IPS-15b (cell line): Measurements from ENCODE around the gene PAIP2.

Experiments used
- H3K27me3 ChIP-seq: one replicate; pipeline ENCODE4 v1.6.1; 2013; ENCODE audit warnings: low read length; ENCODE audit not compliant: control insufficient read depth, insufficient read depth
- H3K36me3 ChIP-seq: one replicate; pipeline ENCODE4 v1.6.1; 2013; ENCODE audit warnings: low read length; ENCODE audit not compliant: control insufficient read depth, insufficient read depth
- H3K4me1 ChIP-seq: one replicate; pipeline ENCODE4 v1.6.1; 2013; ENCODE audit warnings: mild to moderate bottlenecking, low read length; ENCODE audit not compliant: control insufficient read depth, insufficient read depth
- H3K4me3 ChIP-seq: one replicate; pipeline ENCODE4 v1.5.1; 2013; ENCODE audit warnings: low read depth, low read length
- H3K9ac ChIP-seq: one replicate; pipeline ENCODE4 v1.6.1; 2013; ENCODE audit warnings: low read depth, mild to moderate bottlenecking, low read length
- H3K9me3 ChIP-seq: one replicate; pipeline ENCODE4 v1.6.1; 2013; ENCODE audit warnings: mild to moderate bottlenecking, low read length; ENCODE audit not compliant: control insufficient read depth, insufficient read depth

Gene PAIP2, protein sequence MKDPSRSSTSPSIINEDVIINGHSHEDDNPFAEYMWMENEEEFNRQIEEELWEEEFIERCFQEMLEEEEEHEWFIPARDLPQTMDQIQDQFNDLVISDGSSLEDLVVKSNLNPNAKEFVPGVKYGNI

DNA sequence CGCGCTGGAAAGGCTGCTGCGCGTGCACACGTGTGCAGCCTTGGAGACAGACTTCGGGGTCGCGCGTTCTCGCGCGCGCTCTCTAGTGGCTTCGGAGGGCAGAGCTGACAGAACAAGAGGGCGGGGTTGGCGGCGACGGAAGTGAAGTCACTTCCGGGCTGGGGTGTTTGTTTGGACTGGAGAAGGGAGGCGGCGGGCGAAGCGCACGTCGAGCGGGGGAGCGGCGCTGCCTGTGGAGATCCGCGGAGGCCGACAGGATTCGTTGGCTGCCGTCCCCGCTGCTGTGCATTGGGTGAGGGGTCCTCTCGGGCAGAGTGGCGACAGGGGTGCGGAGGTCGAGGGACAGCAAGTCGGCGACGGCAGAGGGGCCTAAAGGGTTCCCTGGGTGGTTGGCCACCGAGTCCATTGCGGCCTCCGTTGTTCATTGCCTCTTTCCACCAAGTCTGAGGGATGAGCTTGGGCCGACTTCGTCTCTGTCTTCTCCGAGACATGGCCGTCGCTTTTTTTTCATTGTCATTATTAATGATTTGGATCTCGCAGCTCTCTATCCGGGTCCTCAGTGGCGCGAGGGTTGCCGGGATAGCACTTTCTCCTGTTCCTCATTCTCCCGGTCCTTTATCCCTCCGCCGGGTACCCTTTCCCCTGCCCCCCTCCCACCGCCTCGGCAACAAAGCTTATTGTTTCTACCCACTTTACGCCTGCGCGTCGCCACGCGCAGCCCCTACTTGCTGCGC lies at the start of gene PAIP2:
TSS of gene PAIP2 (plus strand) at position 166 of the 734 bp plus-strand sequence. CDS start 21,931 bp downstream, outside the sequence.
- Histone ChIP-seq H3K4me1 (peaks cover 7% of the 10 kb centered on the region), H3K4me3 (peak within 1 kb of the TSS; percentile 95), H3K27me3 (no peaks in the 10 kb centered on the region), H3K9ac (peak within 1 kb of the TSS; percentile 95), H3K9me3 (no peaks in the 10 kb centered on the region), H3K36me3 (peaks cover 5% of the 10 kb centered on the region)

- peaks cover 17% of the 10 kb centered on the region for H3K4me1 ChIP-seq
- H3K9me3 ChIP-seq: no peaks in the 10 kb centered on the region
- no peaks in the 10 kb centered on the region for H3K27me3 ChIP-seq
- H3K4me3 ChIP-seq: peak overlapping the region; percentile 41
- H3K36me3 ChIP-seq: no peaks in the 10 kb centered on the region
- peak overlapping the region; percentile 42 for H3K9ac ChIP-seq
Observed at GRCh38 chr5:139293202-139293506, 48.5 kb upstream of the PAIP2 start.

- Histone ChIP-seq H3K4me3 (peak within 1 kb of the TSS; percentile 99), H3K4me1 (peaks cover 21% of the 10 kb centered on the region), H3K36me3 (no peaks in the 10 kb centered on the region), H3K27me3 (no peaks in the 10 kb centered on the region), H3K9ac (peak within 1 kb of the TSS; percentile 100), H3K9me3 (no peaks in the 10 kb centered on the region)
Observed at GRCh38 chr5:139293507-139294373, 47.9 kb upstream of the PAIP2 start, which contains the start of gene MATR3. TSS of gene MATR3 (plus strand) at chr5:139293740. CDS start at chr5:139307416, 13,676 bp downstream.

GRCh38 chr5:139294374-139295165 lies 47.1 kb upstream of the PAIP2 start:
- Histone ChIP-seq H3K9ac (peak overlapping the region; percentile 100), H3K27me3 (no peaks in the 10 kb centered on the region), H3K4me3 (peak overlapping the region; percentile 99), H3K4me1 (peaks cover 23% of the 10 kb centered on the region), H3K9me3 (no peaks in the 10 kb centered on the region), H3K36me3 (no peaks in the 10 kb centered on the region)

DNA sequence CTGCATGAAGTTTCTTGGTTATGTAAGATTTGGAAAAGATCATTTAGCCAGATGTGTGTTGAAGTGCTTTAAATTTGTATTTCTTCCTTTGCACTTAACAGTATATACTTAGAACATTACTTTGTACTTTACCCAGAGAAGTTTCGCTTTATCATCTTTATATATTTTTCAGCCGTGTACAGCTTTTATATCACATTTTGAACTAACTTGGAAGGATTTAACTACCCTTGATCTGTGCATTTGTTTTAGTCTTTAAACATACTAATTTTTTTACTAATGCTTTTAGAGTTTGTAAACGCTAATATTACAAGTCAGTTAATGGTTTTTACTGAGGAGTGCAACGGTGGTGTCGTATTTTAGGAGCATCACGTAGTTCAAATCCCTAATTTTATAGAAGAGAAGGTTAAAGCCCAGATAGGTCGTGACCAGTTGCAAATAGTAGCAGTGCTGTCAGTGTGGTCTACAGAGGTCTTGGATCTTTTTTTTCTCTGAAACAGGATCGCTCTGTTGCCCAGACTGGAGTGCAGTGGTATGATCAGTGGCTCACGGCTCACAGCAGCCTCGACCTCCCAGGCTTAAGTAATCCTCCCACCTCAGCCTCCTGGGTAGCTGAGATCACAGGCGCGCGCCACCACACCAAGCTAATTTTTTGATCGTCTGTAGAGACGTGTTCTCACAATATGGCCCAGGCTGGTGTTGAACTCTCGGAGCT lies 46.2 kb upstream of the PAIP2 start:
- Histone ChIP-seq H3K27me3 (no peaks in the 10 kb centered on the region), H3K4me3 (peak overlapping the region; percentile 99), H3K4me1 (peaks cover 24% of the 10 kb centered on the region), H3K9me3 (no peaks in the 10 kb centered on the region), H3K36me3 (no peaks in the 10 kb centered on the region), H3K9ac (peak overlapping the region; percentile 100)

DNA sequence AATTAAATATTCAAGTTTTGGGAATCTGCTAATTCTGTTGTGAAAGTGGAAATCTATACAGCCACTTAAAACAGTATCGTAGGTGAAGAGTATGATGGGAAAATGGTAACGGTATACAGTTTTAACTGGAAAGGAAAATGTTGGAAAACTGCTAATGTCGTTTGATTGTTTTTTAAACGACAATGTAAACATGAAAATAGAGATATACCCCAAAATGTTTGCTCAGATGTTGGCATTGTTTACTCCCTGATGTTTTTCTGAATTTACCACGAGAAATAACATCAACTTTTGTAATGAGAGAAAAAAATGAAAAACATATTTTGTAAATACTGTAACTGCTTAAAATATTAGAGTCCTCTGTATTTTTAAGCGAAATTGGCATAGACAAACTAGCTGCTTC lies 45.5 kb upstream of the PAIP2 start:
- Histone ChIP-seq H3K4me1 (peaks cover 24% of the 10 kb centered on the region), H3K27me3 (no peaks in the 10 kb centered on the region), H3K9ac (no peak overlapping the region), H3K36me3 (no peaks in the 10 kb centered on the region), H3K9me3 (no peaks in the 10 kb centered on the region), H3K4me3 (peak overlapping the region; percentile 99)

- H3K36me3 ChIP-seq: no peaks in the 10 kb centered on the region
- H3K4me3 ChIP-seq: peak overlapping the region; percentile 99
- no peak overlapping the region for H3K9ac ChIP-seq
- H3K9me3 ChIP-seq: no peaks in the 10 kb centered on the region
- H3K4me1 ChIP-seq: peaks cover 26% of the 10 kb centered on the region
- H3K27me3 ChIP-seq: no peaks in the 10 kb centered on the region
Observed at GRCh38 chr5:139296862-139297326, 44.8 kb upstream of the PAIP2 start.

- Histone ChIP-seq H3K36me3 (no peaks in the 10 kb centered on the region), H3K9ac (no peak overlapping the region)
Observed at GRCh38 chr5:139297439-139298133, 44.1 kb upstream of the PAIP2 start.

GRCh38 chr5:139298242-139298641 lies 43.4 kb upstream of the PAIP2 start:
- H3K36me3 ChIP-seq: no peaks in the 10 kb centered on the region
- H3K9me3 ChIP-seq: no peaks in the 10 kb centered on the region
- no peak overlapping the region for H3K9ac ChIP-seq
- H3K4me1 ChIP-seq: peaks cover 29% of the 10 kb centered on the region
- no peaks in the 10 kb centered on the region for H3K27me3 ChIP-seq
- H3K4me3 ChIP-seq: no peak overlapping the region

More at GRCh38 chr5:139297439-139298133, 44.1 kb upstream of the PAIP2 start:
- Histone ChIP-seq H3K4me3 (no peak overlapping the region), H3K9me3 (no peaks in the 10 kb centered on the region), H3K4me1 (peaks cover 27% of the 10 kb centered on the region), H3K27me3 (no peaks in the 10 kb centered on the region)

- no peaks in the 10 kb centered on the region for H3K36me3 ChIP-seq
- no peak overlapping the region for H3K4me3 ChIP-seq
- no peak overlapping the region for H3K9ac ChIP-seq
- H3K9me3 ChIP-seq: no peaks in the 10 kb centered on the region
- peaks cover 33% of the 10 kb centered on the region for H3K4me1 ChIP-seq
- no peaks in the 10 kb centered on the region for H3K27me3 ChIP-seq
Observed at GRCh38 chr5:139299486-139299885, 42.2 kb upstream of the PAIP2 start.
